Spinal cord (tissue), 10 donors: Measurements from ENCODE around the gene LPCAT1. TPM values are rescaled to one million over a fixed set of nuclear protein-coding genes. Genes with fewer than 3 reads are reported as not detected.
"Not testable (repeated sequence)": the region's sequence is repeated elsewhere in the genome, so short reads cannot be mapped to it uniquely, and the experiment has no call there.

ENCODE experiments used
- DNase-seq, 6 donors: peaks; one replicate each; pipeline versions ENCODE4 v3.0.0 to v3.0.0-alpha.2; 2013 to 2015; ENCODE audit warnings: low spot score in 6 of 6, low read depth in 4 of 6
- H3K27ac ChIP-seq: one replicate; pipeline ENCODE4 v1.5.1; 2013; ENCODE audit warnings: low read depth, low read length, control low read depth
- H3K27me3 ChIP-seq: one replicate; pipeline ENCODE4 v1.6.1; 2013; ENCODE audit warnings: low read length; ENCODE audit not compliant: control insufficient read depth, insufficient read depth
- H3K36me3 ChIP-seq: one replicate; pipeline ENCODE4 v1.6.1; 2013; ENCODE audit warnings: low read length; ENCODE audit not compliant: control insufficient read depth, insufficient read depth
- H3K4me1 ChIP-seq: one replicate; pipeline ENCODE4 v1.6.1; 2013; ENCODE audit warnings: low read length; ENCODE audit not compliant: control insufficient read depth, insufficient read depth
- H3K4me3 ChIP-seq: one replicate; pipeline ENCODE4 v1.5.1; 2013; ENCODE audit warnings: low read depth, low read length, control low read depth
- H3K9me3 ChIP-seq: one replicate; pipeline ENCODE4 v1.6.1; 2013; ENCODE audit warnings: low read length; ENCODE audit not compliant: control insufficient read depth, insufficient read depth
- WGBS: methylation state at CpG from one replicate; pipeline ENCODE4 v1.1.5; 2013; ENCODE audit warnings: missing lambda C conversion rate; ENCODE audit not compliant: insufficient coverage; 5-methylcytosine and 5-hydroxymethylcytosine counted together
- long read RNA-seq, 4 donors: transcript quantifications; one replicate each; lab custom pipeline, GENCODE V29; 2026
- polyA plus RNA-seq, 2 donors: library from polyadenylated mRNA; unstranded; fragments of 120-200 nt; gene quantifications; one replicate each; pipeline ENCODE4 v1.2.1, GENCODE V29; 2013; ENCODE audit not compliant: insufficient read length in 2 of 2
- total RNA-seq, 2 donors: library from RNA; depleted of rRNA in 1 of 2; stranded (reverse); fragments of 120-200 nt in 1 of 2; fragments of >200 nt in 1 of 2; gene quantifications; one replicate each; pipeline versions ENCODE4 v1.2.3 to v1.2.4, GENCODE V29; 2013 to 2014
- donor health status: healthy.

LPCAT1 gene, protein sequence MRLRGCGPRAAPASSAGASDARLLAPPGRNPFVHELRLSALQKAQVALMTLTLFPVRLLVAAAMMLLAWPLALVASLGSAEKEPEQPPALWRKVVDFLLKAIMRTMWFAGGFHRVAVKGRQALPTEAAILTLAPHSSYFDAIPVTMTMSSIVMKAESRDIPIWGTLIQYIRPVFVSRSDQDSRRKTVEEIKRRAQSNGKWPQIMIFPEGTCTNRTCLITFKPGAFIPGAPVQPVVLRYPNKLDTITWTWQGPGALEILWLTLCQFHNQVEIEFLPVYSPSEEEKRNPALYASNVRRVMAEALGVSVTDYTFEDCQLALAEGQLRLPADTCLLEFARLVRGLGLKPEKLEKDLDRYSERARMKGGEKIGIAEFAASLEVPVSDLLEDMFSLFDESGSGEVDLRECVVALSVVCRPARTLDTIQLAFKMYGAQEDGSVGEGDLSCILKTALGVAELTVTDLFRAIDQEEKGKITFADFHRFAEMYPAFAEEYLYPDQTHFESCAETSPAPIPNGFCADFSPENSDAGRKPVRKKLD
- total RNA-seq (10 to 100 TPM; 54.3 to 83.2 TPM), polyA plus RNA-seq (100 to 1,000 TPM; 140 to 144 TPM)
- long read RNA-seq, donor 1, transcript LPCAT1-201 (14 exons, 3,966 nt), result major isoform, 24 of 24 reads
- long read RNA-seq, donor 1, partial matches to known transcripts, result 0 of 24 reads
- long read RNA-seq, donor 1, other reads (novel, unspliced or antisense), result 0 of 24 reads
- long read RNA-seq, donor 2, transcript LPCAT1-201 (14 exons, 3,966 nt), result major isoform, 6 of 6 reads
- long read RNA-seq, donor 2, partial matches to known transcripts, result 0 of 6 reads
- long read RNA-seq, donor 2, other reads (novel, unspliced or antisense), result 0 of 6 reads
- long read RNA-seq, donor 3, transcript LPCAT1-201 (14 exons, 3,966 nt), result major isoform, 16 of 16 reads
- long read RNA-seq, donor 3, partial matches to known transcripts, result 0 of 16 reads
- long read RNA-seq, donor 3, other reads (novel, unspliced or antisense), result 0 of 16 reads
- long read RNA-seq, donor 4, transcript LPCAT1-201 (14 exons, 3,966 nt), result major isoform, 8 of 8 reads
- long read RNA-seq, donor 4, partial matches to known transcripts, result 0 of 8 reads
- long read RNA-seq, donor 4, other reads (novel, unspliced or antisense), result 0 of 8 reads

DNA sequence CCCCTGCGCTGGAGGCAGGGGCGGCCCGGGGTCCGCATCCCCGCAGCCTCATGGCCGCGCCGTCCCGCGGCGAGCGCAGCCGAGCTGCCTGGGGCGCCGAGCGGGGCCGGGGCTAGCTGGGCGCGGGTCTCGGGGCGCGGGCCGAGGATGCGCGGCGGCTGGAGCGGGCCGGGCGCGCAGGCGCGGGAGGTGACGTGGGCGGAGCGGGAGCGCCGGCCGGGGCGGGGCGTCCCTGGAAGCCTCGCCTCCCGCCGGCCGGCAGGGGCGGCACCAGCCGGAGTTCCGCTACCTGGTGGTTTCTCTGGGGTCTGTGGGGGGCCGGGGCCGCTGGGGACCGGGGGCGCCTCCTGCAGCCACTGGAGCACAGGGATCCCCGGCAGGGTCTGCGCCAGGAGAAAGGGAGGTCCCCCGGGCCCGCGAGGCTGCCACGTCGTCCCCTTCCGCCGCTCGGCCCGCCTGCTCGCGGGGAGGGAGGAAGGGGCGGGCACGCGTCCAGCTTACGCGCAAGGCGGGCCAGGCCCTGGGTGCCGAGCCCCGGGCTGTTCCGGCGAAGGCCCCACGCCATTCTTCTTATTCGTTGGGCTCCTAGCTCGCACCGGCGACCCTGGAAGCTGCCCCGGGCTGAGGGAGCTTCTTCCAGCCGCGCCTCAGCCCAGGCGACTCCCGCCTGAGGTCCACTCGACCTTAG is at the start of gene LPCAT1:
Gene LPCAT1 (minus strand): TSS at position 168 of the 688 bp plus-strand sequence. CDS start 116 bp downstream, at position 52.
- H3K27me3 ChIP-seq, result no peaks in the 10 kb centered on the region
- H3K4me1 ChIP-seq, result peaks cover 32% of the 10 kb centered on the region
- DNase-seq, result peak in 5 of 6 donors; percentile 62 to 94 (median 75)
- no peaks in the 10 kb centered on the region for H3K9me3 ChIP-seq
- peaks cover 19% of the 10 kb centered on the region for H3K36me3 ChIP-seq
- no peak within 1 kb of the TSS for H3K27ac ChIP-seq
- 2% methylated on average over 85 of the region's 85 CpGs for WGBS
- H3K4me3 ChIP-seq, result peak within 1 kb of the TSS; percentile 45

DNA sequence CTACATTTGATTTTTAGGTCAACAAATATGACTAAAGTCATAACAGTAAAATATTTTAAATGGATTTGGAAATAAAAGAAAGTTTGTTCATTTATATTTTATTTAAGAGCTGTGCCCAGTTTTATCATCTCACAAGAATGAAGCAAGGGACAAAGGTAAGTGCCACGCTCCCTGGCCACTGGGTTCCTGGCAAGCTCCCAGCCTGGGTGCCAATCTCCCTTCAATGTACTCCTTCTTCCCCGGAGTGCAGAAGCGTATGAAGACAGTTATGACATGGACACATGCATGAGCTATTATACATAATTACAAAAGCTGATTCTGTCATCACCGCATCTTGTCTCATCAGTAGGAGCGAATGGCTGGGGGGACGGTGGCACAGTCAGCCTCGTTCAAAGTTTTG is 48.1 kb upstream of the LPCAT1 start:
- no CpG with 5 or more reads among the region's 7 CpGs for WGBS
- DNase-seq, result not testable (repeated sequence)
- H3K36me3 ChIP-seq, result peaks cover 42% of the 10 kb centered on the region

DNA sequence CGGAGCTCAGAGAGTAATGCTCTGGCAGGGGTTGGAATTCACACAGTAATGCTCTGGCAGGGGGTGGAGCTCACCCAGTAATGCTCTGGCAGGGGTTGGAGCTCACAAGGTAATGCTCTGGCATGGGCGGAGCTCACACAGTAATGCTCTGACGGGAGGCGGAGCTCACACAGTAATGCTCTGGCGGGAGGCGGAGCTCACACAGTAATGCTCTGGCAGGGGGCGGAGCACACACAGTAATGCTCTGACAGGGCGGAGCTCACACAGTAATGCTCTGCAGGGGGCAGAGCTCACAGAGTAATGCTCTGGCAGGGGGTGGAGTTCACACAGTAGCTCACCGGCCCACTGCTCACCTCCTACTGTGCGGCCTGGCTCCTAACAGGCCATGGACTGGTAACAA is 47.2 kb upstream of the LPCAT1 start:
- Histone ChIP-seq H3K27me3 (no peaks in the 10 kb centered on the region), H3K4me1 (peaks cover 7% of the 10 kb centered on the region), H3K27ac (no peak overlapping the region), H3K9me3 (no peaks in the 10 kb centered on the region), H3K36me3 (peaks cover 44% of the 10 kb centered on the region), H3K4me3 (no peak overlapping the region)
- 100% methylated on average over 9 of the region's 10 CpGs for WGBS
- DNase-seq, result no peak

More for the DNA sequence above, 48.1 kb upstream of the LPCAT1 start:
- H3K27ac ChIP-seq, H3K9me3 ChIP-seq, H3K4me1 ChIP-seq, H3K4me3 ChIP-seq, H3K27me3 ChIP-seq: not testable (repeated sequence)

DNA sequence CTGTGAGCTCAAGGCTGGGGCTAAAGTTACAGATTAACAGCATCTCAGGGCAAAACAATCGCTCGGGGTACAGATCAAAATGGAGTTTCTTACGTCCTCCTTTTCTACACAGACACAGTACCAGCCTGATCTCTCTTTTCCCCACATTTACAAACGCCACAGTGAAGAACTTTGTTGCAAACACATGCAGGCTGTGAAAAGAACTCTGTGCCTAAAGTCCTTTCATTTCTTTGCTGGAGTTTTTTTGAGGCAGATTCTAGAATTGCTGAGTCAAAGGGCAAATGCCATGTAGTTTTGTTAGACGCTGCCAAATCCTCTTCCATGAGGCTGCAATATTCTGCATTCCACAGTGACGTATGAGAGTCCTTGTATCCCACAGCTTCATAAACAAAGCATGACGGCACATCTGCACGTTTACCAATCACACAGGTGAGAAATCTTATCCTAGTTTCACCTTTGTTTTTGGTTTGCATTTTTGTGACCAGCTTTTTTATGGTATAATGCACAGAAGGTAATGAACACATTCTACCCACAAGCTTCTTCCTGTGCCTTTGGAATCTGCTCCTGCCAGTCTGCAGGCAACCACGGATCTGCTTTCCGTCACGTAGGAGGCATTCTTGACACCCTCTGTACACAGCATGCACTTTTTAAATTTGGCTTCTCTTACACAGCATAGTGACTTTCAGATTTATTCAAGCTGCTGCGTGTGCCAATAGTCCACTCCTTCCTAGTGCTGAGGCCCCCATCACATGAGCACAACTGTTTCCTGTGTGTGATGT is 44.6 kb upstream of the LPCAT1 start:
- Histone ChIP-seq H3K9me3 (no peaks in the 10 kb centered on the region), H3K4me3 (no peak overlapping the region), H3K27ac (no peak overlapping the region), H3K27me3 (no peaks in the 10 kb centered on the region), H3K36me3 (peaks cover 48% of the 10 kb centered on the region), H3K4me1 (peaks cover 27% of the 10 kb centered on the region)
- 58% methylated on average over 4 of the region's 12 CpGs for WGBS
- DNase-seq, result peak in 1 of 6 donors; percentile 65

DNA sequence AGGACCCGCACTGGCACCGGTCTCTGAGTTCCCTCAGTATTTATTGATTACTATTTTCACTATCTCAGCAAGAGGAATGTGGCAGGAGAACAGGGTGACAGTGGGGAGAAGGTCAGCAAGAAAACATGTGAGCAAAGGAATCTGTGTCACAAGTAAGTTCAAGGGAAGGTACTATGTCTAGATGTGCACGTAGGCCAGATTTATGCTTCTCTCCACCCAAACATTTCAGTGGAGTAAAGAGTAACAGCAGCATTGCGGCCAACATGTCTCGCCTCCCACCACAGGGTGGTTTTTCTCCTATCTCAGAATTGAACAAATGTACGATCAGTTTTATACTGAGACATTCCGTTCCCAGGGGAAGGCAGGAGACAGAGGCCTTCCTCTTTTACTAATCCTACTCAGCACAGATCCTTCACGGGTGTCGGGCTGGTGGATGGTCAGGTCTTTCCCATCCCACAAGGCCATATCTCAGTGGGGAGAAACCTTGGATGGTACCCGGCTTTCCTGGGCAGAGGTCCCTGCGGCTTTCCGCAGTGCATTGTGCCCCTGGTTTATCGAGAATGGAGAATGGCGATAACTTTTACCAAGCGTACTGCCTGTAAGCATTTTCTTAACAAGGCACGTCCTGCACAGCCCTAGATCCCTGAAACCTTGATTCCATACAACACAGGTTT is 43.9 kb upstream of the LPCAT1 start:
- not testable (repeated sequence) for H3K27me3 ChIP-seq, DNase-seq, H3K27ac ChIP-seq, H3K4me3 ChIP-seq, H3K9me3 ChIP-seq
- peaks cover 32% of the 10 kb centered on the region for H3K4me1 ChIP-seq
- H3K36me3 ChIP-seq, result peaks cover 44% of the 10 kb centered on the region
- 97% methylated on average over 12 of the region's 16 CpGs for WGBS

DNA sequence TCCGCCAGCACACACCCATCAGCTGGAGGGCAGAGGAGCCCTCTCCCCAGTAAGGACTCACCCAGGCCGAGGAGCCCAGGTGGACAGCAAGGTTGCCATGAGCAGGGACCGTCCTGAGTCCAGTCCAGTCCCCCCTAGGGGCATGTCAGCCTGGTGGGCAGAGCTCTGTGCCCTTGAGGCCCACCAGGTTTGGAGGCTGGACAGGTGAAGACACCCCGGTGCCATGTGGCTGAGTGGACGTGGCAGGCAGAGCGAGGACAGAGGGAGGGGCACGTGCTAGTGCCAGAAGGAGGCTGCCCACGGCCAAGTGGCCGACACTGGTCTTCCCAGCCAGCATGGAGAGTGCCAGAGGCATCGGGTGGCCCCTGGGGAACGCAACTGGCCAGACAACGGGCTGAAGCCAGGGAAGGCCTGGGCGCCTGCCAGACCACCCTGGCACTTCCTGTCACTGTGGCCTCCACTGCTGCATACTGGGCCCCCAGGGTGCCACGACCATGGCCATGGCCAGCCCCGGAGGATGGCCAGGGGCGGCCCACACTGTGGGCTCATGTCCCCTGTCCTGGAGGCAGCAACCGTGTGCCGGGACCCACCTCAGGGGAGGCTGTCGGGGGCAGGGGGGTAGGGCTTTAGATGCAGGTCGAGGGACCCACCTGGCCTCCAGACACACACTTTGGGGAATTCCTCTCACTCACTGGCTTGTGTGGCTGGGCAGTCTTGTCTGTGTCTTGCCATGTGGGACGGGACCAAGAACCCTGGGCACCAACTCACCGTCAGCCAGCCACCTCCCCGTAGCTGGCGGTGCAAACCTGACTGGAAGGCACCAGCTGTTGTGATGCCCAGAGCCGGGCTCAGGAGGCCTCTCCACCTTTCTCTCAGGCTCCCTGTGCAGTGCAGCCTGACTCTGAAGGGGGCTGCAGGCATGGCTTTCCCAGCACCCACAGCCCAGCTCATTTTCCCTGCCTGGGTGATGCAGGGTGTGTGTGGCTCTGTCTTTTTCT is 42.3 kb upstream of the LPCAT1 start:
- Histone ChIP-seq H3K27me3 (no peaks in the 10 kb centered on the region), H3K9me3 (no peaks in the 10 kb centered on the region), H3K4me3 (no peak overlapping the region), H3K36me3 (peaks cover 38% of the 10 kb centered on the region), H3K4me1 (peaks cover 36% of the 10 kb centered on the region), H3K27ac (no peak overlapping the region)
- DNase-seq, result no peak
- 71% methylated on average over 24 of the region's 25 CpGs for WGBS

DNA sequence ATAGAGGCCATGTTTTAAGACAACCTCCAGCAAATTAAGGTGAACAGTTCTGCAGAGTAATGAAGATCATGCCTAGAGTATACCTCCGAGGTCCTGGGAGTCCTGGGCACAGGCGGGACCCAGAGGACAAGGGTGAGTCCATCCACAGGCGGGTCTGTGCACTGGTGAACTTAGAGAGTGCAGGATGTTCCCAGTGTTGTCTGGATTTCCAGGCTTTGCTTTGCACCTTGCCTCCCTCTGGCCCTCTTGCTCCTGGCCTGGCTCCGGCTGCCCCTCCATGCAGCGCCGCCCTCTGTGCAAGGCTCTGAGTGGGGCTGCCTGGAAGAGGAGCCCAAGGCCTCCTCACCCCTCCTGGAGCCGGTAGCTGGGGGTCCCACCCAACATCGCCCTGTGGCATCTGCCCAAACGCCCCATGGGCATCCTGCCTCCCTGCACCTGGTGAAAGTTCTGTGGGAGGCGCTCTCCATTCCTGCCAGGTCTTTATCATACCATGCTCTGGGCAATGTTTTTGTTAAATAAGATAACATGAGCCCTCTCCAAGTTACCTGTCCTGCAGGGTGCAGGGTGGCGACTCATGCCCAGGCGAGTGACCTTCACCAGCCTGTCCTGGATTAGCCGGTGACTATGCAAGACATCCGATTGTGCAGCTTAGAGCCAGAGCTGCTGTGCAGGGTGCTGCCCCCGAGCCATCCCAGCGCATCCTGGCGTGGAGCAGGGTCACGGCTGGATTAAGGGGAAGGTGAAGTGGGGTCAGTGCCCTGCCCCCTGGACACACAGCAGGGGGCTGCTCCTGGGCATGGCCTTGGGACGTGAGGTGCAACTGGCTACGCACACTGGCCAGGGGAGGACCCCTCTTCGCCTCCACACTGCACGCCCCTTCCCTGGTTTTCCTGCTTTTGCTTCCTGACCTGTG is 41.3 kb upstream of the LPCAT1 start:
- DNase-seq, result no peak
- H3K9me3 ChIP-seq, result no peaks in the 10 kb centered on the region
- WGBS, result 91% methylated on average over 20 of the region's 22 CpGs
- peaks cover 29% of the 10 kb centered on the region for H3K36me3 ChIP-seq
- H3K27ac ChIP-seq, result no peak overlapping the region
- H3K4me1 ChIP-seq, result peaks cover 36% of the 10 kb centered on the region
- no peaks in the 10 kb centered on the region for H3K27me3 ChIP-seq
- H3K4me3 ChIP-seq, result no peak overlapping the region
